GM12878 (cell line): ENCODE results near the gene SAXO1. TPM values are rescaled to one million over a fixed set of nuclear protein-coding genes. Genes with fewer than 3 reads are reported as not detected.

Source experiments
- ATAC-seq: fragments of 200-7000 bp; cut with Tn5 transposase; 3 replicates; pipeline ENCODE4 v1.9.1; 2020; ENCODE audit warnings: mild to moderate bottlenecking, moderate library complexity
- BruUV-seq: library from RNA; stranded (reverse); fragments of 400-500 nt; replicated peaks from 2 replicates; lab custom pipeline; 2021; lab: Mats Ljungman, UMichigan
- CTCF ChIA-PET: fragments of 300-600 bp; sonication (Branson Sonifier 250); formaldehyde crosslinking; extraction: SDS; loops from one replicate; lab custom pipeline; 2021; ENCODE audit warnings: inconsistent platforms; lab: Yijun Ruan, JAX
- POLR2A ChIA-PET: fragments of 350-600 bp; formaldehyde crosslinking; extraction: SDS; loops from one replicate; lab custom pipeline; 2021; ENCODE audit warnings: inconsistent platforms; lab: Charles Lee
- RAD21 ChIA-PET: fragments of 300-600 bp; sonication (Branson Sonifier 250); formaldehyde crosslinking; loops from one replicate; lab custom pipeline; 2023; ENCODE audit warnings: antibody characterized with exemption; ENCODE audit not compliant: unreplicated experiment; lab: Charles Lee
- SMC1A ChIA-PET: fragments of 300-600 bp; sonication (Branson Sonifier 250); formaldehyde crosslinking; loops from one replicate; lab custom pipeline; 2023; ENCODE audit not compliant: unreplicated experiment, uncharacterized antibody; lab: Charles Lee
- DNase-seq: peaks from one replicate; pipeline ENCODE4 v3.0.0-alpha.2; 2011; ENCODE audit warnings: low read depth, low spot score
- FAIRE-seq: peaks from 3 replicates; lab custom pipeline; 2011; peaks lifted over from hg19 to GRCh38; lab: Jason Lieb, UNC
- H2AFZ ChIP-seq: 2 replicates; pipeline ENCODE4 v1.6.0; 2011; ENCODE audit warnings: low read depth, low read length, control low read depth; ENCODE audit not compliant: control insufficient read depth
- H3K27ac ChIP-seq: 2 replicates; pipeline ENCODE4 v1.5.1; 2011; ENCODE audit warnings: control low read depth; ENCODE audit not compliant: control insufficient read depth, insufficient read depth
- H3K27me3 ChIP-seq, 2 experiments: replicated peaks in 1 of 2; 2 replicates each; pipeline versions ENCODE4 v1.6.0 to v1.6.1; 2011; ENCODE audit warnings: low read length in 1 of 2; ENCODE audit not compliant: control insufficient read depth in 2 of 2, insufficient read depth in 2 of 2
- H3K36me3 ChIP-seq, 2 experiments: 2 replicates each; pipeline ENCODE4 v1.5.1; 2011; ENCODE audit warnings: low read length in 1 of 2; ENCODE audit not compliant: control insufficient read depth in 2 of 2, insufficient read depth in 2 of 2
- H3K4me1 ChIP-seq: 2 replicates; pipeline ENCODE4 v1.6.1; 2011; ENCODE audit warnings: mild to moderate bottlenecking, low read length, moderate library complexity, mixed read lengths; ENCODE audit not compliant: control insufficient read depth, insufficient read depth
- H3K4me2 ChIP-seq: 2 replicates; pipeline ENCODE4 v1.6.0; 2011; ENCODE audit warnings: control low read depth; ENCODE audit not compliant: control insufficient read depth, insufficient read depth
- H3K4me3 ChIP-seq: fragments of 200-600 bp; sonication (generic); 2 replicates; pipeline ENCODE4 v1.5.1; 2016
- H3K79me2 ChIP-seq: 2 replicates; pipeline ENCODE4 v1.6.0; 2011; ENCODE audit warnings: low read length; ENCODE audit not compliant: control insufficient read depth, insufficient read depth
- H3K9ac ChIP-seq: 2 replicates; pipeline ENCODE4 v1.8.0; 2011; ENCODE audit warnings: low read length, control low read depth, mixed read lengths; ENCODE audit not compliant: control insufficient read depth, insufficient read depth
- H3K9me3 ChIP-seq: replicated peaks from 3 replicates; pipeline ENCODE4 v1.5.1; 2011; ENCODE audit warnings: mild to moderate bottlenecking, low read length; ENCODE audit not compliant: control insufficient read depth, insufficient read depth
- H4K20me1 ChIP-seq: 2 replicates; pipeline ENCODE4 v1.6.0; 2011; ENCODE audit not compliant: control insufficient read depth, insufficient read depth
- ATF7 ChIP-seq: fragments of 450-650 bp; IDR thresholded peaks from 2 replicates; pipeline ENCODE4 v1.6.1; 2016; ENCODE audit warnings: low read depth, mild to moderate bottlenecking
- CBX3 ChIP-seq: fragments of 200-600 bp; sonication (generic); IDR thresholded peaks from 2 replicates; pipeline ENCODE4 v1.6.1; 2016; ENCODE audit warnings: low read depth, borderline replicate concordance
- EED ChIP-seq: sonication (generic); IDR thresholded peaks from 2 replicates; pipeline ENCODE4 v1.6.1; 2016; ENCODE audit warnings: antibody characterized with exemption, low read depth
- HDAC6 ChIP-seq: fragments of 200-600 bp; sonication (generic); IDR thresholded peaks from one replicate; pipeline ENCODE4 v1.8.0; 2017; ENCODE audit warnings: antibody characterized with exemption; ENCODE audit not compliant: unreplicated experiment
- MEF2A ChIP-seq: IDR thresholded peaks from 2 replicates; pipeline ENCODE4 v1.6.1; 2011; ENCODE audit warnings: low read depth, mild to moderate bottlenecking, low read length, moderate library complexity; ENCODE audit not compliant: insufficient read depth
- NFYA ChIP-seq: IDR thresholded peaks from 2 replicates; pipeline ENCODE4 v1.6.1; 2011; ENCODE audit warnings: low read depth, mild to moderate bottlenecking, low read length, improper control_type of control experiment, borderline replicate concordance
- NR2C2 ChIP-seq: IDR thresholded peaks from 2 replicates; pipeline ENCODE4 v1.6.1; 2011; ENCODE audit warnings: borderline replicate concordance, low read depth; ENCODE audit not compliant: control insufficient read depth, insufficient read length
- NRF1 ChIP-seq: conservative IDR thresholded peaks from 2 replicates; pipeline ENCODE4 v1.6.1; 2011; ENCODE audit warnings: mild to moderate bottlenecking, low read depth, low read length, improper control_type of control experiment
- SMAD1 ChIP-seq: fragments of 450-650 bp; IDR thresholded peaks from 2 replicates; pipeline ENCODE4 v1.6.1; 2018; ENCODE audit warnings: mild to moderate bottlenecking, low read depth; ENCODE audit not compliant: partially characterized antibody
- SRF ChIP-seq, 2 experiments: IDR thresholded peaks; 2 replicates each; pipeline ENCODE4 v1.6.1; 2011; ENCODE audit warnings: low read depth in 2 of 2, low read length in 2 of 2, mild to moderate bottlenecking in 1 of 2, moderate library complexity in 1 of 2
- SUZ12 ChIP-seq: fragments of 200-600 bp; sonication (generic); IDR thresholded peaks from one replicate; pipeline ENCODE4 v1.6.1; 2018; ENCODE audit warnings: antibody characterized with exemption, mild to moderate bottlenecking; ENCODE audit not compliant: unreplicated experiment
- ZBTB40 ChIP-seq: fragments of 450-650 bp; IDR thresholded peaks from 2 replicates; pipeline ENCODE4 v1.6.1; 2016; ENCODE audit warnings: mild to moderate bottlenecking, moderate library complexity, borderline replicate concordance
- ZNF384 ChIP-seq: IDR thresholded peaks from 2 replicates; pipeline ENCODE4 v1.6.1; 2012; ENCODE audit warnings: low read depth, mild to moderate bottlenecking, low read length, improper control_type of control experiment, borderline replicate concordance
- WGBS: methylation state at CpG from one replicate; pipeline ENCODE4 v1.1.6; 2016; ENCODE audit warnings: low lambda C conversion rate; ENCODE audit not compliant: insufficient replicate concordance, insufficient coverage; ENCODE audit errors: missing lambda C conversion rate; 5-methylcytosine and 5-hydroxymethylcytosine counted together
- in situ Hi-C: fragments of 300-500 bp; cut with MboI; formaldehyde crosslinking; loops from 9 replicates; pipeline ENCODE4 v1.14.3; 2018; ENCODE audit warnings: mixed read lengths
- intact Hi-C: fragments of 100-400 bp; cut with micrococcal nuclease; formaldehyde crosslinking; loops from one replicate; pipeline ENCODE4 v1.14.2; 2022; ENCODE audit not compliant: unreplicated experiment
- polyA plus RNA-seq, 11 experiments: library from polyadenylated mRNA; depleted of rRNA in 4 of 11; unstranded in 6 of 11; stranded (reverse) in 5 of 11; fragments of >200 nt; fragmentation: Nextera tagmentation in 4 of 11; fragmentation: Illumina TruSeq in 1 of 11; extraction: Ambion mirVana in 4 of 11; extraction: Trizol in 1 of 11; gene quantifications; 1 replicate in 1 of 11; 2 replicates in 10 of 11; pipeline versions ENCODE4 v1.2.1 to v1.2.3, GENCODE V29; 2011 to 2016; ENCODE audit warnings: inconsistent platforms in 2 of 11, missing spikeins in 2 of 11, low read depth in 1 of 11
- total RNA-seq, 4 experiments: library from RNA; depleted of rRNA in 3 of 4; stranded (reverse); fragments of >200 nt in 3 of 4; fragmentation: Illumina TruSeq in 1 of 4; extraction: Trizol in 1 of 4; gene quantifications; 2 replicates each; pipeline versions ENCODE4 v1.2.1 to v1.2.3, GENCODE V29; 2013 to 2021

Gene SAXO1
- total and polyA plus RNA-seq, 10 of the 15 experiments (the other 5 are each of a cell fraction or from before 2014, with no cell fraction given), result under 0.01 to 0.01 TPM; not detected in 8

- intact Hi-C loops (no loop called here), in situ Hi-C loops (no loop called here)
- Histone ChIP-seq H3K27me3 (no peaks in the 10 kb centered on the region; a peak in 3 of 4 replicates), H3K9ac (no peak overlapping the region), H3K79me2 (no peaks in the 10 kb centered on the region), H3K4me1 (no peaks in the 10 kb centered on the region; the same call in 1 of the 2 replicates), H3K9me3 (no peaks in the 10 kb centered on the region; the same call in 1 of the 3 replicates), H3K27ac (no peak overlapping the region), H3K4me3 (no peak overlapping the region), H3K4me2 (no peak overlapping the region), H4K20me1 (no peaks in the 10 kb centered on the region), H2AFZ (no peak overlapping the region), H3K36me3 (no peaks in the 10 kb centered on the region)
- ChIA-PET POLR2A (no interaction called here), CTCF (interaction anchor here (0.7 to 1.1 kb wide), 2 partner anchors 262 to 405 kb away, joined by 3 to 4 read pairs; no protein-coding TSS in a partner anchor), SMC1A (interaction anchor here (0.6 to 1.2 kb wide), 2 partner anchors 17 to 672 kb away, joined by 3 to 4 read pairs; no protein-coding TSS in a partner anchor), RAD21 (no interaction called here)
- ATAC-seq (no peak), FAIRE-seq (no peak), DNase-seq (no peak)
- WGBS, result 46% methylated on average over 9 of the region's 9 CpGs
- BruUV-seq, result no TSS peak
- TF ChIP-seq SUZ12, result no peak
- TF ChIP-seq SRF (IDR thresholded peaks at IDR 0.05; ENCODE audit: low read depth in 2 of 2, low read length in 2 of 2), result no peak
Observed at GRCh38 chr9:18911714-18912342, 121.2 kb downstream of the SAXO1 start.

- DNase-seq, result no peak
- intact Hi-C loops (no loop called here), in situ Hi-C loops (no loop called here)
- SMC1A ChIA-PET, result interaction anchor here (1.2 kb wide), 1 partner anchor 18 kb away, joined by 3 read pairs; no protein-coding TSS in a partner anchor
- no peak for FAIRE-seq
- POLR2A ChIA-PET, result no interaction called here
- no peak overlapping the region for H3K9ac ChIP-seq
- no peak overlapping the region for H3K27ac ChIP-seq
- no peak overlapping the region for H3K4me2 ChIP-seq
- no peaks in the 10 kb centered on the region for H3K79me2 ChIP-seq
- H3K9me3 ChIP-seq, result no peaks in the 10 kb centered on the region; the same call in 1 of the 3 replicates
- 11% methylated on average over 6 of the region's 6 CpGs for WGBS
- H4K20me1 ChIP-seq, result no peaks in the 10 kb centered on the region
- H3K36me3 ChIP-seq, result no peaks in the 10 kb centered on the region
- no peaks in the 10 kb centered on the region; the same call in 1 of the 2 replicates for H3K4me1 ChIP-seq
- H3K27me3 ChIP-seq, result no peaks in the 10 kb centered on the region; a peak in 3 of 4 replicates
- RAD21 ChIA-PET, result no interaction called here
- no peak overlapping the region for H3K4me3 ChIP-seq
- no peak overlapping the region for H2AFZ ChIP-seq
- no TSS peak for BruUV-seq
- no peak for ATAC-seq
- CTCF ChIA-PET, result interaction anchor here (1.1 kb wide), 1 partner anchor 263 kb away, joined by 4 read pairs; no protein-coding TSS in a partner anchor
- TF ChIP-seq EED, result no peak
- no peak for TF ChIP-seq SMAD1
- no peak for TF ChIP-seq NFYA
- no peak for TF ChIP-seq HDAC6
- no peak for TF ChIP-seq ATF7
- no peak for TF ChIP-seq CBX3
- no peak for TF ChIP-seq NRF1
- no peak for TF ChIP-seq MEF2A
- TF ChIP-seq ZBTB40, result no peak
- no peak for TF ChIP-seq ZNF384
- no peak for TF ChIP-seq NR2C2
Observed at GRCh38 chr9:18910916-18911315, 122.1 kb downstream of the SAXO1 start.
